Fibroblast of skin of right quadriceps (primary cell): Measurements from ENCODE around the gene MGME1.

Experiments used
- DNase-seq: peaks from one replicate; pipeline ENCODE4 v3.0.0-alpha.2; 2013

Gene MGME1

GRCh38 chr20:17960927-17961586 is 7.8 kb upstream of the MGME1 start:
- DNase-seq, result peak; percentile 40

- peak; percentile 31 for DNase-seq
Observed at GRCh38 chr20:17961587-17961940, 7.3 kb upstream of the MGME1 start.

- DNase-seq, result no peak
Observed at GRCh38 chr20:17963114-17963897, 5.5 kb upstream of the MGME1 start.

GRCh38 chr20:17964073-17964472 is 4.7 kb upstream of the MGME1 start:
- DNase-seq, result no peak

- DNase-seq, result no peak
Observed at GRCh38 chr20:17964632-17965031, 4.2 kb upstream of the MGME1 start.

- no peak for DNase-seq
Observed at GRCh38 chr20:17965042-17965697, 3.6 kb upstream of the MGME1 start.

- DNase-seq, result peak; percentile 43
Observed at GRCh38 chr20:17966432-17967310, 2.1 kb upstream of the MGME1 start.

GRCh38 chr20:17967521-17968365 is 1.1 kb upstream of the MGME1 start:
- peak; percentile 40 for DNase-seq

GRCh38 chr20:17969278-17969883 is 563 bp downstream of the MGME1 start:
- peak; percentile 47 for DNase-seq

GRCh38 chr20:17969884-17970409 is 1.1 kb downstream of the MGME1 start:
- DNase-seq, result peak; percentile 59

GRCh38 chr20:17971300-17972013 is 2.6 kb downstream of the MGME1 start:
- DNase-seq, result peak; percentile 76

GRCh38 chr20:17972121-17972520 is 3.3 kb downstream of the MGME1 start:
- no peak for DNase-seq

- DNase-seq, result no peak
Observed at GRCh38 chr20:17976305-17976704, 7.5 kb downstream of the MGME1 start.

GRCh38 chr20:17985388-17986018 is 16.7 kb downstream of the MGME1 start:
- no peak for DNase-seq

GRCh38 chr20:17987988-17988387 is 19.2 kb downstream of the MGME1 start:
- DNase-seq, result no peak

- DNase-seq, result no peak
Observed at GRCh38 chr20:17990278-17990972, 21.6 kb downstream of the MGME1 start.

GRCh38 chr20:17992224-17992637 is 23.4 kb downstream of the MGME1 start:
- no peak for DNase-seq

- DNase-seq, result no peak
Observed at GRCh38 chr20:17992847-17993513, 24.2 kb downstream of the MGME1 start.

- no peak for DNase-seq
Observed at GRCh38 chr20:17993546-17993945, 24.7 kb downstream of the MGME1 start.
